Esophagus squamous epithelium (tissue), 5 donors: ENCODE measurements around the gene PPP1R3G. TPM values are rescaled to one million over a fixed set of nuclear protein-coding genes. Genes with fewer than 3 reads are reported as not detected.

Experiments
- DNase-seq: peaks from one replicate; lab custom pipeline; 2025; lab: John Stamatoyannopoulos, UW
- H3K27ac ChIP-seq, 4 donors: fragments of 200-600 bp; sonication (generic); one replicate each; pipeline ENCODE4 v1.5.1; 2016 to 2019; ENCODE audit warnings: mild to moderate bottlenecking in 1 of 4
- H3K27me3 ChIP-seq, 4 donors: fragments of 200-600 bp; sonication (generic); 1 replicate in 3 of 4; 2 replicates in 1 of 4; pipeline versions ENCODE4 v1.5.1 to v1.6.0; 2017 to 2021; ENCODE audit warnings: antibody characterized with exemption in 1 of 4
- H3K36me3 ChIP-seq, 3 donors: fragments of 200-600 bp; sonication (generic); one replicate each; pipeline ENCODE4 v1.5.1; 2016 to 2019
- H3K4me1 ChIP-seq, 3 donors: fragments of 200-600 bp; sonication (generic); one replicate each; pipeline ENCODE4 v1.5.1; 2017 to 2019
- H3K4me3 ChIP-seq, 4 donors: fragments of 200-600 bp; sonication (generic); 1 replicate in 3 of 4; 2 replicates in 1 of 4; pipeline ENCODE4 v1.5.1; 2016 to 2019; ENCODE audit warnings: mild to moderate bottlenecking in 2 of 4, moderate library complexity in 1 of 4
- H3K9me3 ChIP-seq, 3 donors: fragments of 200-600 bp; sonication (generic); one replicate each; pipeline ENCODE4 v1.5.1; 2016 to 2019
- POLR2A ChIP-seq, 4 donors: fragments of 450-650 bp; IDR thresholded peaks; one replicate each; pipeline ENCODE4 v1.6.1; 2017; ENCODE audit warnings: antibody characterized with exemption in 4 of 4, mild to moderate bottlenecking in 4 of 4, moderate library complexity in 3 of 4
- WGBS, 2 donors: methylation state at CpG; one replicate each; pipeline ENCODE4 v1.1.5; 2018; 5-methylcytosine and 5-hydroxymethylcytosine counted together
- intact Hi-C: fragments of 100-400 bp; cut with DNase I; formaldehyde crosslinking; loops from one replicate; pipeline ENCODE4 v1.15.0; 2022
- total RNA-seq, 4 donors: library from RNA; depleted of rRNA; stranded (reverse); fragments of >200 nt; gene quantifications; one replicate each; pipeline ENCODE4 v1.1.0, GENCODE V29; 2016
- TF ChIP-seq, protein P1 (sequence below), 6 experiments: fragments of 450-650 bp in 4 of 6; fragments of 200-600 bp in 2 of 6; sonication (generic) in 2 of 6; IDR thresholded peaks; one replicate each; pipeline ENCODE4 v1.5.1; 2016 to 2019; ENCODE audit warnings: antibody characterized with exemption in 6 of 6, mild to moderate bottlenecking in 4 of 6, moderate library complexity in 4 of 6
- donor health status: DM: yes; HTN: yes; CAD: no.

The PPP1R3G gene
- total RNA-seq, 4 donors from 2014 or later, result 1.1 to 3.0 (median 1.6) TPM

DNA sequence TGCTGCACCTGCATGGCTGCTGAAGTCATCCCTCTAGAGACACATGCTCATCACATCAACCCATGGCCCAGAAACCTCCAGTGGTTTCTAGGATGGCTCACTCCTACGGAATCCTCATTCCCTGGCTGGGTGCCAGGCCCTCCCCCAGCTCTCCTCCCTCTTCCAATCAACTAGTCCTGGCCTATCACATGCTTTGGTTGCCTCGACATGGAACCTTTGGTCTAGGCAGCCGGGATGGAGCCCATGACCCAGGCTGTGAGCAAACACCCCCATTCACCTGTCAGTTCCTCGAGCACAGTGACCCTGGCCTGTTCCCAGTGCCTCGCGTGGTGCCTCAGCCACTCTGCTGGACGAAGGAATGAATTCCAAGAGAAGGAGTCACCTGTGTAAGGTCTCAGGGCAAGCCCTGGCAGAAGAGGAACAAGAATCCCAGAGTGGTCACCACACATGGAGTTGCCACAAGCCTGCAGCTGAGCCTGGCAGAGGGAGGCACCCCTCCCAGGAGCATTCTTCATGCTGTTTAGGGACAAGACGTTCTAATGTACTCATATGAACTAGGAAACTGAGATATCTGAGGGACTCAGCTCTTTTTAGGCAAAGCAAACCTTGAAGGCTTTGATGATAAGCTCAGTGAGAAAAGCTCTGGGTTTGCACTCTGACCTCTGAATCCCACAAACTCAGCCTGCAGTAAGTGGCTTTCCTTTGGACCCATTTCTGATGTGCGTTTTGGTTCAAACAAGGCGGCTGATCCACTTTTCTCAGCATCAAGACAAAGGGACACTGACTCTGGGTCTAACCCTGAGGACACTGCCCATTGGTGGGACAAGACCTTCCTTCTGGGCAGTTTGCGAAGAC is 40.2 kb downstream of the PPP1R3G start:
- Histone ChIP-seq H3K36me3 (no peaks in the 10 kb centered on the region), H3K27me3 (no peaks in the 10 kb centered on the region), H3K9me3 (no peaks in the 10 kb centered on the region), H3K4me3 (no peak overlapping the region), H3K27ac (no peak overlapping the region), H3K4me1 (no peaks in the 10 kb centered on the region)
- TF ChIP-seq, protein P1, sequence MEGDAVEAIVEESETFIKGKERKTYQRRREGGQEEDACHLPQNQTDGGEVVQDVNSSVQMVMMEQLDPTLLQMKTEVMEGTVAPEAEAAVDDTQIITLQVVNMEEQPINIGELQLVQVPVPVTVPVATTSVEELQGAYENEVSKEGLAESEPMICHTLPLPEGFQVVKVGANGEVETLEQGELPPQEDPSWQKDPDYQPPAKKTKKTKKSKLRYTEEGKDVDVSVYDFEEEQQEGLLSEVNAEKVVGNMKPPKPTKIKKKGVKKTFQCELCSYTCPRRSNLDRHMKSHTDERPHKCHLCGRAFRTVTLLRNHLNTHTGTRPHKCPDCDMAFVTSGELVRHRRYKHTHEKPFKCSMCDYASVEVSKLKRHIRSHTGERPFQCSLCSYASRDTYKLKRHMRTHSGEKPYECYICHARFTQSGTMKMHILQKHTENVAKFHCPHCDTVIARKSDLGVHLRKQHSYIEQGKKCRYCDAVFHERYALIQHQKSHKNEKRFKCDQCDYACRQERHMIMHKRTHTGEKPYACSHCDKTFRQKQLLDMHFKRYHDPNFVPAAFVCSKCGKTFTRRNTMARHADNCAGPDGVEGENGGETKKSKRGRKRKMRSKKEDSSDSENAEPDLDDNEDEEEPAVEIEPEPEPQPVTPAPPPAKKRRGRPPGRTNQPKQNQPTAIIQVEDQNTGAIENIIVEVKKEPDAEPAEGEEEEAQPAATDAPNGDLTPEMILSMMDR (IDR thresholded peaks at IDR 0.05), result no peak
- no peak for TF ChIP-seq POLR2A (IDR thresholded peaks at IDR 0.05)
- DNase-seq, result no peak
- 75 to 84% methylated on average over 7 of the region's 11 CpGs for WGBS, 2 donors
- intact Hi-C loops, result no loop called here

DNA sequence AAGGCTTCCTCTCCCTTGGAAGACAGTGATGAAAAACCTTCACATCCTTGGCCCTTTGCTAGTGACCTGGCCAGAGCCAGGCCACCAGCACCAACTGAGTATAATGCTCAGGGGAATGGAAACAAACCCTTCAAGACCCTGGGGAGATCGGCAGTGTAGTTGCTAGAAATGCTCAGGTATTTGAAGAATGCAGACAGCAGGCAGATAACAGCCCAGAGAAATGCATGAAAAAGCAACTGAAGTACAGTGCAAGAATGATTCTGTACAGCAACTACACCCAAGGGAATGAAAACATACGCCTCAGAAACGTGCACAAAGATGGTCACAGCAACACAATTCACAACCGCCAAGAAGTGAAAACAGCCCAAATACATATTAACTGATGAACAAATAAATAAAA is 41.1 kb downstream of the PPP1R3G start:
- intact Hi-C loops, result no loop called here
- TF ChIP-seq, protein P1 (IDR thresholded peaks at IDR 0.05), result no peak
- TF ChIP-seq POLR2A (IDR thresholded peaks at IDR 0.05), result no peak
- no peak overlapping the region for H3K4me3 ChIP-seq
- no peaks in the 10 kb centered on the region for H3K9me3 ChIP-seq
- H3K27ac ChIP-seq, result no peak overlapping the region
- WGBS, 2 donors, result 75 to 82% methylated on average over 3 of the region's 4 CpGs
- no peaks in the 10 kb centered on the region for H3K4me1 ChIP-seq
- no peaks in the 10 kb centered on the region for H3K27me3 ChIP-seq
- H3K36me3 ChIP-seq, result no peaks in the 10 kb centered on the region
- DNase-seq, result no peak

DNA sequence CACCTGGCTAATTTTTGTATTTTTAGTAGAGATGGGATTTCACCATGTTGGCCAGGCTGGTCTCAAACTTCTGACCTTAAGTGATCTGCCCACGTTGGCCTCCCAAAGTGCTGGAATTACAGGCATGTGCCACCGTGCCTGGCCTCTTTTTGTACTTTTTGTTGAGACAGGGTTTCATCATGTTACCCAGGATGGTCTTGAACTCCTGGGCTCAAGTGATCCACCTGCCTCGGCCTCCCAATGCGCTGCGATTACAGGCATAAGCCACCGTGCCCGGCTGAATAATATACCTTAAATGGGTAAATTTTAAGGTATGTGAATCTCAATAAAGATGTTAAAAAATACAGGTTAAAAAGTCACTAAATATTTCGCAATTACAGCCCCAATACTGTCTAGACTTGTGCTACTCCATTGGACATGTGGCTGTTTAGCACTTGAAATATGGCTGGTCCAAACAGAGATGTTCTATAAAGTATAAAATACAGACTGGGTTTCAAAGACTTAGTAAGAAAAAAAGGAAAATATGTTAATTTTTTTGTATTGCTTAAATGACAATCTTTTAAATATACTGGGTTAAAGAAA is 42.1 kb downstream of the PPP1R3G start:
- no peaks in the 10 kb centered on the region for H3K27me3 ChIP-seq
- DNase-seq, result no peak
- WGBS, 2 donors, result 73 to 84% methylated on average over 6 to 8 of the region's 8 CpGs

DNA sequence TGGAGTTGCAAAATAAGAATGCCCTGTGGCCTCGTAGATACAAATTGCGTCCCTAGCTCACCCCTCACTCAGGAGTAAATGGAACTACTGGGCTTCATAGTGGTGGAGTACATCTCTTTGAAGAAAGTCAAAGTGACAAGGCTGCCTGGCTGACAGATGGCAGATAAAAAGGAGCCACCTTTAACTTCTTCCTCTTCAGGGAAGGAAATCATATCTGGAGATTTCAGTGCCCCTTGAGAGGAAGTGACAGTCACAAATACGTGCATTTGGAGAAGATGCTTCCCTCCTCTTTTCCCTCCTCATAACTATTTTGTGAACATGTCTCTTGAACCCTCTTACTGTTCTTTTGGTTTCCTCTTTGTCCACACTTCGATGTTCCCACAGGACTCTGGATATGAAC is 43.2 kb downstream of the PPP1R3G start:
- Histone ChIP-seq H3K27ac (no peak overlapping the region), H3K4me1 (peaks cover 0 to 9% (median 0%) of the 10 kb centered on the region in 3 donors), H3K27me3 (no peaks in the 10 kb centered on the region), H3K9me3 (no peaks in the 10 kb centered on the region), H3K4me3 (no peak overlapping the region), H3K36me3 (no peaks in the 10 kb centered on the region)
- intact Hi-C loops, result no loop called here
- TF ChIP-seq POLR2A (IDR thresholded peaks at IDR 0.05), result no peak
- TF ChIP-seq, protein P1 (IDR thresholded peaks at IDR 0.05), result no peak
- DNase-seq, result no peak
- WGBS, 2 donors, result 81 to 85% methylated on average over 4 of the region's 4 CpGs

More for the DNA sequence above, 42.1 kb downstream of the PPP1R3G start:
- Histone ChIP-seq H3K4me3 (no peak overlapping the region), H3K36me3 (no peaks in the 10 kb centered on the region), H3K9me3 (no peaks in the 10 kb centered on the region), H3K27ac (no peak overlapping the region), H3K4me1 (peaks cover 0 to 4% (median 0%) of the 10 kb centered on the region in 3 donors)
- TF ChIP-seq, protein P1 (IDR thresholded peaks at IDR 0.05), result no peak
- no peak for TF ChIP-seq POLR2A (IDR thresholded peaks at IDR 0.05)
- intact Hi-C loops, result no loop called here
